ENCODE measurements around the gene CEP126.

- TF ChIP-seq EZH2 (IDR thresholded peaks at IDR 0.05) (no peak), POLR2AphosphoS5 (IDR thresholded peaks at IDR 0.05; ENCODE audit: low read depth, low read length) (no peak), MAX (IDR thresholded peaks at IDR 0.05) (no peak), SIN3A (IDR thresholded peaks at IDR 0.05; ENCODE audit: low read depth) (no peak)
Observed at GRCh38 chr11:101955701-101956100, 40.9 kb downstream of the CEP126 start.
